ENCODE measurements around the gene SLC16A9. TPM values are rescaled to one million over a fixed set of nuclear protein-coding genes. Genes with fewer than 3 reads are reported as not detected.
"Not testable (repeated sequence)": the region's sequence is repeated elsewhere in the genome, so short reads cannot be mapped to it uniquely, and the experiment has no call there.

SLC16A9 gene
- total RNA-seq, 1 donor from 2014 or later = 8.2 TPM

- FAIRE-seq = no peak
Observed at GRCh38 chr10:59680199-59680598, 29.5 kb downstream of the SLC16A9 start.

GRCh38 chr10:59678884-59679301 lies 30.8 kb downstream of the SLC16A9 start:
- DNase-seq (ENCODE audit: low spot score in 2 of 2) (no peak), FAIRE-seq (no peak)

More at GRCh38 chr10:59680199-59680598, 29.5 kb downstream of the SLC16A9 start:
- DNase-seq (ENCODE audit: low spot score in 2 of 2) = no peak

GRCh38 chr10:59677253-59677831 lies 32.3 kb downstream of the SLC16A9 start:
- FAIRE-seq (no peak), DNase-seq (ENCODE audit: low spot score in 2 of 2) (no peak)

- FAIRE-seq (no peak), DNase-seq (ENCODE audit: low spot score in 2 of 2) (no peak)
Observed at GRCh38 chr10:59675812-59676211, 33.8 kb downstream of the SLC16A9 start.

- FAIRE-seq (no peak), DNase-seq (ENCODE audit: low spot score in 2 of 2) (no peak)
Observed at GRCh38 chr10:59674215-59674836, 35.3 kb downstream of the SLC16A9 start.

GRCh38 chr10:59672150-59672875 lies 37.3 kb downstream of the SLC16A9 start:
- DNase-seq (ENCODE audit: low spot score in 2 of 2) = no peak
- FAIRE-seq = no peak

- FAIRE-seq = no peak
Observed at GRCh38 chr10:59670269-59670668, 39.4 kb downstream of the SLC16A9 start.

GRCh38 chr10:59668096-59668495 lies 41.6 kb downstream of the SLC16A9 start:
- FAIRE-seq = no peak
- DNase-seq (ENCODE audit: low spot score in 2 of 2) = no peak

More at GRCh38 chr10:59670269-59670668, 39.4 kb downstream of the SLC16A9 start:
- no peak for DNase-seq (ENCODE audit: low spot score in 2 of 2)

GRCh38 chr10:59666310-59666709 lies 43.3 kb downstream of the SLC16A9 start:
- FAIRE-seq (no peak), DNase-seq (ENCODE audit: low spot score in 2 of 2) (no peak)

GRCh38 chr10:59663213-59663612 lies 46.4 kb downstream of the SLC16A9 start:
- not testable (repeated sequence) for DNase-seq (ENCODE audit: low spot score in 2 of 2); FAIRE-seq

GRCh38 chr10:59657724-59658123 lies 51.9 kb downstream of the SLC16A9 start:
- FAIRE-seq (no peak), DNase-seq (ENCODE audit: low spot score in 2 of 2) (no peak)

- no peak for FAIRE-seq
- DNase-seq (ENCODE audit: low spot score in 2 of 2) = no peak
Observed at GRCh38 chr10:59655309-59655708, 54.3 kb downstream of the SLC16A9 start.

- no peak for FAIRE-seq
- DNase-seq (ENCODE audit: low spot score in 2 of 2) = no peak
Observed at GRCh38 chr10:59654007-59654406, 55.6 kb downstream of the SLC16A9 start.

GRCh38 chr10:59651902-59652301 lies 57.7 kb downstream of the SLC16A9 start:
- DNase-seq (ENCODE audit: low spot score in 2 of 2) = no peak
- no peak for FAIRE-seq

- DNase-seq (ENCODE audit: low spot score in 2 of 2) = no peak
- FAIRE-seq = no peak
Observed at GRCh38 chr10:59649606-59650346, 59.9 kb downstream of the SLC16A9 start.

- DNase-seq (ENCODE audit: low spot score in 2 of 2) (peak in 1 of 2 donors; percentile 8), FAIRE-seq (no peak)
Observed at GRCh38 chr10:59648711-59649201, 60.9 kb downstream of the SLC16A9 start.

- no peak for FAIRE-seq
- DNase-seq (ENCODE audit: low spot score in 2 of 2) = no peak
Observed at GRCh38 chr10:59644841-59645240, 64.8 kb downstream of the SLC16A9 start.

- FAIRE-seq; DNase-seq (ENCODE audit: low spot score in 2 of 2): not testable (repeated sequence)
Observed at GRCh38 chr10:59641688-59642087, 68.0 kb downstream of the SLC16A9 start.

- FAIRE-seq (no peak), DNase-seq (ENCODE audit: low spot score in 2 of 2) (no peak)
Observed at GRCh38 chr10:59635502-59636290, 74.0 kb downstream of the SLC16A9 start.

GRCh38 chr10:59634102-59634501 lies 75.5 kb downstream of the SLC16A9 start:
- FAIRE-seq = no peak
- DNase-seq (ENCODE audit: low spot score in 2 of 2) = no peak

Data from frontal cortex (tissue), 4 donors.